Stimulated activated CD8-positive, alpha-beta memory T cell treated with anti-CD3 and anti-CD28 coated beads, Interleukin-12 subunit alpha, Interleukin-12 subunit beta, amount 100 ng/mL, for 1 hour (primary cell): Measurements from ENCODE around the gene RCBTB2.

Experiments
- DNase-seq: peaks from one replicate; pipeline ENCODE4 v3.0.0-alpha.2; 2020; ENCODE audit warnings: low read depth

Gene RCBTB2

DNA sequence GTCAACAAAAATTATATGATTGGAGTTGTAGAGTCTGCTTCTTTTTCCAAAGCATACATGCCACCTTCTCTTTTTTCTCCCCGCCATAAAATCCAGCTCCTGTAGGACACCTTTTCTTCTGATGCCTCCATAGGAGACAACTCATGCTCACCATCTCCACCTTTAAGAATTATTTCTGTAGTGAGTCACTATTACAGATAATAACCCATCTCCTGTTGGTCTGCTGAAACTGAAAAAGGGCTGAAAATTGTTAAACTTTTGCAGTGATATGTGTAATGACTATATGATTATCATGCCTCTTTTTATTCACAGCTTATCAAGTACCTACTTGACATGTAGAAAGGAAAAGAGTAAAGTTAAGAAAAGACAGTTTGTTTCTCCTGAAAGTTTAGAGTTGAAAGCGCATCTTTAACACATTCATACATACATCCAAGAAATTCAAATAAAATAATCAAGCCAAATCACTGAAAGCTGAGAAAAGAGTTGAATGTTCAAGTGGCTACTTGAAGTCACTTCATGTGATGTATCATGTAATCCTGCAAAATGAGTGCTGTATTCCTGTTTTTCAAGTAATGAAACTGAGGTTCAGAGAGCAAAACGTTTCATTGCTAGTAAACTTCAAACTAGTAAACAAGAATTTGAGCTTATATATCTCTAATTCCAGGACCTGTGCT is 84.5 kb downstream of the RCBTB2 start:
- no peak for DNase-seq

DNA sequence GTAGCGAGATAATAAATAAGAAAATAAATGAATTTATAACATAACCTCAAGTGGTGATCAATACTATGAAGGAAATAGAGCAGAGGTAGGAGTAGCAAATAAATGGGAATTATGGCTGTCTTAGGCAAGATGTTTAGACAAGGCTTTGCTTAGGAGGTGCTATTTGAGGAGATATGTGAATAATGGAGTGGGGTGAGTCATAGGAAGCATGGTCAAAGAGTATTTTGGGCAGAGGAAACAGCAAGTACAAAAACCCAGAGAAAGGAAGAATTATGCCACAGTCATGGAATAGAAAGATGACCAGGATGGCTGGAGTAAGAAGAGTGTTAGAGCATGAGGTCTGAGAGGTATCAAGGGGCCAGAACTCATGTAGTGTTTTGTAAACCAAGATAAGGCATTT is 86.4 kb downstream of the RCBTB2 start:
- no peak for DNase-seq

DNA sequence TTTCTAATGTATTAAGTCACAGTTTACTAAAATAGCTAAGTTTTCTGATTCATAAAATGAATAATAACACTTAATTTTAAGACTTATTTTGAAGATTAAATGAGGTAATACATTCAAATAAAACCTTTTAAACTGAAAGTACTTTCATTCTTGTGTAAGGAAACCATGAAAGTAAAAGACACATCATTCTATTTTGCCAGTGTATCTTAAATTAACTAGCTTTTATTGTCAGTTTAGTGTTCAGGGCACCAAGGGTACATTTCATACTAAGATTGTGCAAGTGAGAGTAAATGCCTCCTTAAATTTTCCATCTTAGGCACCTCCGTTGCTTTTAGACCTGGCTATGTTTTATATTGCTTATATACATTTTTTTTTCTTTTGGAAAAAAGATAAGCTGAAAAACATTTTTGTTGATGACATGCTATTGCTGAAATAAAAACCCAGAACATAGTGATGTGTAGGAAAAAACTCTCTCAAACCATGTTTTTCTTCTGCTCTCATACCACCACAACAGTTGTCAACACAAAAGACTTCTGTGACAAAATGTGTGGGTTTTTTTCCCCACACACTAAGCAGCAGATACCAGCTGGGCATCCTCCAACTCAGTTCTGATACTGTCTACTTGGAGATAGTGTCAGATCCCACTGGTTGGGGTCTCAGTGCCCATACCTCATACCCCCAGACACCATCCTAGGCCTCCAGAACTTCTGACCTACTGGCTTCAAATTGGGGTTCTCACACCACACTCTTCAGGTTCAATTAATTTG is 89.3 kb downstream of the RCBTB2 start:
- DNase-seq, result no peak
